NCI-H2227 (cell line): ENCODE data around the gene INTS6L.
A peak's percentile ranks its signal among the peaks of the same experiment; 100 is the strongest.
"Not testable (repeated sequence)": the region's sequence is repeated elsewhere in the genome, so short reads cannot be mapped to it uniquely, and the experiment has no call there.

Experiments
- DNase-seq: peaks from one replicate; lab custom pipeline; 2025; ENCODE audit not compliant: unreplicated experiment; lab: John Stamatoyannopoulos, UW

Gene INTS6L

GRCh38 chrX:135595543-135595942 is 75.1 kb downstream of the INTS6L start:
- DNase-seq: no peak

- DNase-seq: peak; percentile 84
Measured at GRCh38 chrX:135596495-135596894, 76.0 kb downstream of the INTS6L start.

- no peak for DNase-seq
Measured at GRCh38 chrX:135605906-135606305, 85.4 kb downstream of the INTS6L start.

GRCh38 chrX:135624408-135625204 is 104.1 kb downstream of the INTS6L start:
- DNase-seq: not testable (repeated sequence)

GRCh38 chrX:135625995-135626394 is 105.5 kb downstream of the INTS6L start:
- peak; percentile 33 for DNase-seq

- no peak for DNase-seq
Measured at GRCh38 chrX:135629342-135629741, 108.9 kb downstream of the INTS6L start.
